Peyer's patch (tissue), 4 donors: Measurements from ENCODE around the gene WWOX.

ENCODE experiments used
- POLR2A ChIP-seq, 2 donors: fragments of 450-650 bp; IDR thresholded peaks; one replicate each; pipeline ENCODE4 v1.5.1; 2017; ENCODE audit warnings: antibody characterized with exemption in 2 of 2, mild to moderate bottlenecking in 2 of 2, moderate library complexity in 2 of 2
- TF ChIP-seq, protein P1 (sequence below), 6 experiments: fragments of 450-650 bp in 4 of 6; fragments of 200-600 bp in 2 of 6; sonication (generic) in 1 of 6; IDR thresholded peaks; one replicate each; pipeline ENCODE4 v1.5.1; 2017 to 2019; ENCODE audit warnings: antibody characterized with exemption in 6 of 6, mild to moderate bottlenecking in 3 of 6, moderate library complexity in 1 of 6

DNA sequence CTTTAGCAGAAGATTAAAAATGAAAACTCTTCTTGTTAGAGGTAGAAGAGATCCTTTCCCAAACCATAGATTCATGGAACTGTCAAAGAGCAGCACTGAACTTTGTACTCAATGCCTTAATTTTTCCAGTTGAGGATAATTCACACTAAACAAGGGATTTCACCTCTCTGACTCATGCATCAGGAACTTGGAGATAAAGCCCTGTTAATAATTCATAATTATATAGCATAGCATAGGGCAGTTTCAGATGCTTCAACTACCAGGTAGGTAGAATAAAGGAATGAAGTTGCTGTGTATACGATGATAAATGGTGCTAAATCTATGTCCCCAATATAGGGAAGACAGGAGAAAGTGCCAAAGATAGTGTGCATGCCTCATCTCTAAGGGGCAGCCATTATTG, 1050.7 kb downstream of the WWOX start:
- TF ChIP-seq, protein P1, sequence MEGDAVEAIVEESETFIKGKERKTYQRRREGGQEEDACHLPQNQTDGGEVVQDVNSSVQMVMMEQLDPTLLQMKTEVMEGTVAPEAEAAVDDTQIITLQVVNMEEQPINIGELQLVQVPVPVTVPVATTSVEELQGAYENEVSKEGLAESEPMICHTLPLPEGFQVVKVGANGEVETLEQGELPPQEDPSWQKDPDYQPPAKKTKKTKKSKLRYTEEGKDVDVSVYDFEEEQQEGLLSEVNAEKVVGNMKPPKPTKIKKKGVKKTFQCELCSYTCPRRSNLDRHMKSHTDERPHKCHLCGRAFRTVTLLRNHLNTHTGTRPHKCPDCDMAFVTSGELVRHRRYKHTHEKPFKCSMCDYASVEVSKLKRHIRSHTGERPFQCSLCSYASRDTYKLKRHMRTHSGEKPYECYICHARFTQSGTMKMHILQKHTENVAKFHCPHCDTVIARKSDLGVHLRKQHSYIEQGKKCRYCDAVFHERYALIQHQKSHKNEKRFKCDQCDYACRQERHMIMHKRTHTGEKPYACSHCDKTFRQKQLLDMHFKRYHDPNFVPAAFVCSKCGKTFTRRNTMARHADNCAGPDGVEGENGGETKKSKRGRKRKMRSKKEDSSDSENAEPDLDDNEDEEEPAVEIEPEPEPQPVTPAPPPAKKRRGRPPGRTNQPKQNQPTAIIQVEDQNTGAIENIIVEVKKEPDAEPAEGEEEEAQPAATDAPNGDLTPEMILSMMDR (IDR thresholded peaks at IDR 0.05) = no peak
- no peak for TF ChIP-seq POLR2A (IDR thresholded peaks at IDR 0.05)
